NCI-H1694 treated with DMSO at 0.1 percent for 48 hours (cell line): ENCODE results near the gene GJB6.
"Not testable (repeated sequence)": the region's sequence is repeated elsewhere in the genome, so short reads cannot be mapped to it uniquely, and the experiment has no call there.

Source experiments
- DNase-seq: peaks from one replicate; lab custom pipeline; 2025; lab: John Stamatoyannopoulos, UW

Gene GJB6

GRCh38 chr13:20231839-20232555, at the start of gene GJB6:
Gene GJB6 (minus strand): TSS chr13:20232319. CDS start chr13:20223480, 8,839 bp downstream.
- no peak for DNase-seq

DNA sequence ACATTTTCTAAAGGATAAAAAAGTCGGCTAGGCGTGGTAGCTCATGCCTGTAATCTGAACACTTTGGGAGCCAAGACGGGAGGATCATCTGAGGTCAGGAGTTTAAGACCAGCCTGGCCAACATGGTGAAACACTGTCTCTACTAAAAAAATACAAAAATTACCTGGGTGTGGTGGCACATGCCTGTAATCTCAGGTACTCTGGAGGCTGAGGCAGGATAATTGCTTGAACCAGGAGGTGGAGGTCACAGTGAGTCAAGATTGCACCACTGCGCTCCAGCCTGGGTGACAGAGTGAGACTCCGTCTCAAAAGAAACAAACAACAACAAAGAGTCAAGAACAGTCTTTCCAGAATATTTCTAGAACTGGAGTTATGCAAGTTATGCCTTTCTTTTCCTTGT, 44.8 kb upstream of the GJB6 start:
- not testable (repeated sequence) for DNase-seq

DNA sequence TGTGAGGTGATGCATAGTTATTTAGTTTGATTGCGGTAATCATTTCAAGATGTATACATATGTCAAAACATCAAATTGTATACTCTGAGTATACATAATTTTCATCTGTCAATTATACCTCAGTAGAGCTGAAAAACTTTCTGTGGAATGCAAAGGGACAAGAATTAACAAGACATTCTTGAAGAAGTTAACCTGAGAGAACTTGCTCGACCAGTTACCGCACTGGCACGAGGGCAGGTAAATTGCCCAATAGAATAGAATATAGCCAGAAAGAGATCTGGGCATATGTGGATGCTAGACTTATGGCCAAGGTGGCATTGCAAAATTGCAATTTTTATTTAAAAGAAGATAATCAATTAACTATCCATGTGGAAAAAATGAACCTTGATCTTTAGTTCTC, 42.3 kb upstream of the GJB6 start:
- no peak for DNase-seq

DNA sequence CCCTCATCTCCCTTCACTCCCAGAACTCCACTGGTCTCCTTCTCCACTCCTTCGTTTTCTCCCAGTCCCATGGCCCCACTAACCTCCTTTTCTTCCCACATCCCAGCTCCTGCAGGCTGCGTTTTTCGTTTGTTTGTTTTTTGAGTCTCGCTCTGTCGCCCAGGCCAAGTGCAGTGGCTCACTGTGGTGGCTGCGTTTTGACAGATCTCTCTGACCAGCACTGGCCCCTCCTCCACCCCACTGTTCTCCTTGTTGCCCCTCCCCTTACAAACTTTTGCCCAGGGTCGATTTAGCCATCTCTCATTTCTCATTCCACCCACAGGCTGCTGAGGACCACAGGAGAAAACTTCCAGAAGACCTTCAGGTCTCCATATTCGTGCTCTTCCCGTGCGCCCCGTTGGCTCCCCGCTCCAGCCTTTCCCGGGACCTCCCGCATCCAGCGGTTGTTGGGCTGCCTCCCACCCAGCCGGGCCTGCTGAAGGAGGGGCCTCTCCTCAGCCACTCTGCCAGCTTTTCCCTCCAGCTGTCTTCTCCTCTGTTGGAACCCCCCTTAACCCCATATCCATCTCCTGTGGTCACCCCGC, 40.6 kb upstream of the GJB6 start:
- DNase-seq = no peak

- no peak for DNase-seq
Measured at GRCh38 chr13:20272104-20272503, 40.0 kb upstream of the GJB6 start.

GRCh38 chr13:20271441-20271840, 39.3 kb upstream of the GJB6 start:
- DNase-seq = no peak

- DNase-seq = no peak
Measured at GRCh38 chr13:20270163-20270865, 38.2 kb upstream of the GJB6 start.

- DNase-seq = no peak
Measured at GRCh38 chr13:20264271-20265018, 32.3 kb upstream of the GJB6 start.

- no peak for DNase-seq
Measured at GRCh38 chr13:20263393-20264044, 31.4 kb upstream of the GJB6 start.

- DNase-seq = no peak
Measured at GRCh38 chr13:20258963-20259288, 26.8 kb upstream of the GJB6 start.

GRCh38 chr13:20258208-20258962, 26.3 kb upstream of the GJB6 start:
- no peak for DNase-seq

GRCh38 chr13:20254076-20254475, 22.0 kb upstream of the GJB6 start:
- DNase-seq = no peak

DNA sequence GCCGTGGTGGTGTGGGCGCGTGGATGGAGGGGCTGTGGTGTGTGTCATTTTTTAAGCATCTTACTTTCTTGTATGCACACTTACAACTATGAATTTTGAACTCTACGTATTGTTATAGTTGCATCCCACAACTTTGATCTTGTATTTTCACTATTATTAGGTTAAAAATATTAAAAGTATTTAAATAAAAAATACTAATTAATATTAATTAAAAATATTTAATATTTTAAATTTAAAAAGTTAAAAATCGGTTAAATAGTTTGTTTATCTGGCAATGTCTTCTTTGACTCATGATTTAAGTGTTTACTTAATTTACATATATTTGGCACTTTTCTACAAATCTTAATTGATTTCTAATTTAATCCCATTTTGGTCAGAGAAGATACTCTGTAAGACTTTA, 17.8 kb upstream of the GJB6 start:
- DNase-seq = no peak

- DNase-seq = no peak
Measured at GRCh38 chr13:20247963-20248362, 15.8 kb upstream of the GJB6 start.

- no peak for DNase-seq
Measured at GRCh38 chr13:20247403-20247802, 15.3 kb upstream of the GJB6 start.

GRCh38 chr13:20241593-20241992, 9.5 kb upstream of the GJB6 start:
- no peak for DNase-seq

DNA sequence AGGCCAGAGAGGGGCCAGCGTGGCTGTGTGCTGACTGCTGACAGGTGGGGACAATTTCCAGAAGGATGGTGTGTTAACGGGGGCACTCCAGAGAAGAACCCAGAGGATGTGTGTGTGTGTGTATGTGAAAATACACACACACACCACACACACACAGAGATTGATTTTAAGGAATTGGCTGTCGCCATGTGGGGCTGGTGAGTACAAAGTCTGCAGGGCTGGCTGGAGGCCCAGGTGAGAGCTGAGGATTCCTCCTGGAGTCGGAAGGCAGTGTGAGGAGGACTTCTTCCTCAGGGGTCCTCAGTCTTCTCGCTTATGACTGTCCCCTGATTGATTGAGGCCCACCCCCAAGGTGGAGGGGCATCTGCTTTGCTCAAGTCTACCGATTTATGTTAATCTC, 7.6 kb upstream of the GJB6 start:
- no peak for DNase-seq

- DNase-seq = no peak
Measured at GRCh38 chr13:20232556-20233277, 598 bp upstream of the GJB6 start.

GRCh38 chr13:20230913-20231838, 943 bp downstream of the GJB6 start:
- no peak for DNase-seq

DNA sequence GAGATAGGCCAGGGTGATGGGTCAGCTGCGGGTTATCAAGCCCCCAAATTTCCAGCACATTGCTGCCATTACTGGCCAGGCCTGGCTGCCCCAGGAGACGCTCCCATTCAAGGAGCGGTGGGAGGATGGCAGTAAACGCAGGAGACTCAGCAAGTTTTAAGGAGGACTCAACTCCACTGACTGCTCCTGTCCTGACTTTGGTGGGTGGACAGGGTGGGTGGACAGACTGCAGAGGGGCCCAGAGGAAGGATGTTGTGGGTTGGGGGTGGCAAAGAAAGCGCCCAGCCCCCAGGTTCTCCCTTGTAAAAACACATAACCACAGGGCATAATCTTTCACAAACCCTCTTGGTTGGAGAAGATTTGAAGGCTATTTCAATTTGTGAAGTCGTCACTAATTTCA, 4.4 kb downstream of the GJB6 start:
- DNase-seq = no peak
